ENCODE results near the gene HDAC4.

Gene HDAC4

GRCh38 chr2:239129147-239129920 is 271.5 kb downstream of the HDAC4 start:
- no peak for DNase-seq

- DNase-seq = no peak
Observed at GRCh38 chr2:239128706-239129105, 272.1 kb downstream of the HDAC4 start.

- DNase-seq = no peak
Observed at GRCh38 chr2:239127513-239127912, 273.3 kb downstream of the HDAC4 start.

- no peak for DNase-seq
Observed at GRCh38 chr2:239125726-239126675, 274.8 kb downstream of the HDAC4 start.

GRCh38 chr2:239124152-239124899 is 276.5 kb downstream of the HDAC4 start:
- no peak for DNase-seq

- no peak for DNase-seq
Observed at GRCh38 chr2:239122421-239123110, 278.3 kb downstream of the HDAC4 start.

GRCh38 chr2:239121600-239122012 is 279.2 kb downstream of the HDAC4 start:
- no peak for DNase-seq

GRCh38 chr2:239120664-239121063 is 280.2 kb downstream of the HDAC4 start:
- no peak for DNase-seq

GRCh38 chr2:239119346-239120126 is 281.3 kb downstream of the HDAC4 start:
- DNase-seq = no peak

- DNase-seq = no peak
Observed at GRCh38 chr2:239118675-239119211, 282.1 kb downstream of the HDAC4 start.

GRCh38 chr2:239118264-239118663 is 282.6 kb downstream of the HDAC4 start:
- DNase-seq = no peak

GRCh38 chr2:239117831-239118230 is 283.0 kb downstream of the HDAC4 start:
- no peak for DNase-seq

- DNase-seq = no peak
Observed at GRCh38 chr2:239116456-239117246, 284.2 kb downstream of the HDAC4 start.

GRCh38 chr2:239115616-239116015 is 285.2 kb downstream of the HDAC4 start:
- no peak for DNase-seq

GRCh38 chr2:239114616-239115265 is 286.1 kb downstream of the HDAC4 start:
- no peak for DNase-seq

- no peak for DNase-seq
Observed at GRCh38 chr2:239114119-239114581, 286.7 kb downstream of the HDAC4 start.

GRCh38 chr2:239113615-239114014 is 287.2 kb downstream of the HDAC4 start:
- DNase-seq = no peak

- no peak for DNase-seq
Observed at GRCh38 chr2:239113171-239113570, 287.6 kb downstream of the HDAC4 start.

GRCh38 chr2:239112127-239112774 is 288.6 kb downstream of the HDAC4 start:
- DNase-seq = no peak
